K562 (cell line): ENCODE results near the gene ETFBKMT. TPM values are rescaled to one million over a fixed set of nuclear protein-coding genes. Genes with fewer than 3 reads are reported as not detected.

Experiments used
- DMBX1 ChIP-seq: fragments of 250-450 bp; sonication (Bioruptor Pico); IDR thresholded peaks from 2 replicates; pipeline ENCODE4 v1.8.0; 2022; ENCODE audit warnings: inconsistent platforms, mild to moderate bottlenecking, moderate library complexity, borderline replicate concordance
- E2F3 ChIP-seq: fragments of 250-450 bp; sonication (Bioruptor Pico); IDR thresholded peaks from 2 replicates; pipeline ENCODE4 v1.4.0; 2020; ENCODE audit warnings: mild to moderate bottlenecking
- E2F4 ChIP-seq: sonication (generic); formaldehyde crosslinking; IDR thresholded peaks from 2 replicates; pipeline ENCODE4 v1.8.0; 2022; ENCODE audit warnings: mild to moderate bottlenecking, low read depth, missing genetic modification reagents
- E4F1 ChIP-seq: fragments of 250-450 bp; sonication (Bioruptor Pico); IDR thresholded peaks from 2 replicates; pipeline ENCODE4 v1.5.0; 2021; ENCODE audit warnings: mild to moderate bottlenecking, borderline replicate concordance
- FUS ChIP-seq: fragments of 200-400 bp; formaldehyde crosslinking; optimal IDR thresholded peaks from 2 replicates; pipeline ENCODE3; 2017; ENCODE audit warnings: low read depth, low read length
- MAFF ChIP-seq: IDR thresholded peaks from 2 replicates; pipeline ENCODE4 v1.6.1; 2012; ENCODE audit warnings: low read length, improper control_type of control experiment
- MAFG ChIP-seq: fragments of 450-650 bp; conservative IDR thresholded peaks from 2 replicates; pipeline ENCODE4 v1.6.1; 2016; ENCODE audit warnings: missing genetic modification characterization, missing compliant biosample characterization
- MLLT1 ChIP-seq, 2 experiments: fragments of 450-650 bp; IDR thresholded peaks; 2 replicates each; pipeline ENCODE4 v1.6.1; 2016
- NKRF ChIP-seq: fragments of 450-650 bp; IDR thresholded peaks from 2 replicates; pipeline ENCODE4 v1.6.1; 2016; ENCODE audit warnings: borderline replicate concordance
- PBX2 ChIP-seq, 2 experiments: IDR thresholded peaks in 1 of 2; conservative IDR thresholded peaks in 1 of 2; 2 replicates each; pipeline ENCODE4 v1.6.1; 2016; ENCODE audit warnings: low read depth in 2 of 2, mild to moderate bottlenecking in 1 of 2, missing compliant biosample characterization in 1 of 2, missing genetic modification characterization in 1 of 2, moderate library complexity in 1 of 2
- SRF ChIP-seq, 2 experiments: fragments of 250-450, 450-650 bp in 1 of 2; sonication (Bioruptor Pico) in 1 of 2; sonication (generic) in 1 of 2; formaldehyde crosslinking; IDR thresholded peaks; 2 replicates each; pipeline versions ENCODE4 v1.5.0 to v1.5.1; 2020 to 2022; ENCODE audit warnings: mild to moderate bottlenecking in 1 of 2, missing genetic modification reagents in 1 of 2
- ZNF384 ChIP-seq: IDR thresholded peaks from 2 replicates; pipeline ENCODE4 v1.6.1; 2012; ENCODE audit warnings: low read depth, low read length, improper control_type of control experiment
- ZNF449 ChIP-seq: fragments of 250-450 bp; sonication (Bioruptor Pico); IDR thresholded peaks from 2 replicates; pipeline ENCODE4 v1.8.0; 2022; ENCODE audit warnings: moderate library complexity, mild to moderate bottlenecking, inconsistent platforms
- ZNF699 ChIP-seq: fragments of 250-450 bp; sonication (Bioruptor Pico); IDR thresholded peaks from 2 replicates; pipeline ENCODE4 v1.8.0; 2021; ENCODE audit warnings: mild to moderate bottlenecking, moderate library complexity; ENCODE audit not compliant: insufficient replicate concordance
- ZNF778 ChIP-seq: fragments of 450-650 bp; formaldehyde crosslinking; IDR thresholded peaks from 2 replicates; pipeline ENCODE4 v1.4.0; 2020; ENCODE audit warnings: mild to moderate bottlenecking, moderate library complexity
- polyA plus RNA-seq, 8 experiments: library from polyadenylated mRNA; depleted of rRNA in 4 of 8; stranded (reverse) in 5 of 8; unstranded in 3 of 8; fragments of >200 nt; fragmentation: Nextera tagmentation in 2 of 8; fragmentation: Illumina TruSeq in 1 of 8; extraction: Ambion mirVana in 2 of 8; extraction: Trizol in 1 of 8; gene quantifications; 2 replicates each; pipeline versions ENCODE4 v1.2.1 to v1.2.3, GENCODE V29; 2011 to 2014; ENCODE audit warnings: inconsistent platforms in 1 of 8, missing spikeins in 1 of 8
- total RNA-seq, 7 experiments: library from RNA; depleted of rRNA in 6 of 7; stranded (reverse); fragments of >200 nt in 6 of 7; fragmentation: Illumina TruSeq in 2 of 7; extraction: Trizol in 2 of 7; gene quantifications; 2 replicates each; pipeline versions ENCODE4 v1.2.1 to v1.2.3, GENCODE V29; 2011 to 2021; ENCODE audit warnings: low replicate concordance in 1 of 7

Gene ETFBKMT
- total and polyA plus RNA-seq, 9 of the 15 experiments (the other 6 are each of a cell fraction or from before 2014, with no cell fraction given) = 0.18 to 1.7 (median 0.96) TPM

- no peak for TF ChIP-seq PBX2 (CRISPR knock-in tag; IDR thresholded peaks at IDR 0.05; ENCODE audit: low read depth)
- TF ChIP-seq PBX2 (tag; conservative IDR thresholded peaks at IDR 0.05; ENCODE audit: low read depth) = 0 out of 2 replicates have a peak, but pooled peaks have one; percentile 11
- no peak for TF ChIP-seq ZNF449 (CRISPR knock-in tag)
- 0 out of 2 replicates have a peak, but pooled peaks have one; percentile 1 for TF ChIP-seq E4F1 (CRISPR knock-in tag)
- TF ChIP-seq E2F4 (CRISPR knock-in tag) = no peak
- TF ChIP-seq MAFF = no peak
- 0 out of 2 replicates have a peak, but pooled peaks have one; percentile 26 for TF ChIP-seq MAFG
- TF ChIP-seq FUS = no peak
- TF ChIP-seq ZNF384 = no peak
- TF ChIP-seq DMBX1 (CRISPR knock-in tag) = 0 out of 2 replicates have a peak, but pooled peaks have one; percentile 37
- peak; percentile 43; the same call in 1 of the 2 replicates for TF ChIP-seq NKRF
- TF ChIP-seq SRF (CRISPR knock-in tag; IDR thresholded peaks at IDR 0.05) = no peak
- TF ChIP-seq ZNF699 (CRISPR knock-in tag) = no peak
- TF ChIP-seq E2F3 = no peak
- TF ChIP-seq ZNF778 (CRISPR knock-in tag) = no peak
- peak; percentile 89 to 93 for TF ChIP-seq MLLT1 (IDR thresholded peaks at IDR 0.05)
These were observed 55.9 kb downstream of the ETFBKMT start (continued) for GRCh38 chr12:31715283-31715825.
